Neural cell (in vitro differentiated cells): ENCODE data around the gene FOCAD. TPM values are rescaled to one million over a fixed set of nuclear protein-coding genes. Genes with fewer than 3 reads are reported as not detected.

Experiments
- H2AFZ ChIP-seq: fragments of 200-600, 300-800 bp; sonication (generic), shearing (Covaris generic); 2 replicates; pipeline ENCODE4 v1.6.0; 2014; ENCODE audit warnings: low read depth, mild to moderate bottlenecking, antibody characterized with exemption, low read length, moderate library complexity
- H3F3A ChIP-seq: fragments of 200-600 bp; shearing (Covaris generic); 2 replicates; pipeline ENCODE4 v1.6.1; 2016; ENCODE audit warnings: mild to moderate bottlenecking, moderate library complexity, mixed read lengths, antibody characterized with exemption, low read length; ENCODE audit not compliant: insufficient read depth, poor library complexity, severe bottlenecking
- H3K27ac ChIP-seq: fragments of 200-600, 300-800 bp; sonication (generic), shearing (Covaris generic); 2 replicates; pipeline ENCODE4 v1.5.1; 2014; ENCODE audit warnings: mild to moderate bottlenecking, low read length, moderate library complexity
- H3K27me3 ChIP-seq: fragments of 300-800, 200-600 bp; sonication (generic), shearing (Covaris generic); 2 replicates; pipeline ENCODE4 v1.6.0; 2014; ENCODE audit warnings: mild to moderate bottlenecking, low read depth, low read length, moderate library complexity; ENCODE audit not compliant: insufficient read depth
- H3K36me3 ChIP-seq: fragments of 300-800, 200-600 bp; sonication (generic), shearing (Covaris generic); 2 replicates; pipeline ENCODE4 v1.5.1; 2014; ENCODE audit warnings: mild to moderate bottlenecking, antibody characterized with exemption, low read length, moderate library complexity; ENCODE audit not compliant: insufficient read depth
- H3K4me2 ChIP-seq: fragments of 300-800, 200-600 bp; sonication (generic), shearing (Covaris generic); 2 replicates; pipeline ENCODE4 v1.6.0; 2014; ENCODE audit warnings: mild to moderate bottlenecking, low read length
- H3K4me3 ChIP-seq: fragments of 300-800, 200-600 bp; sonication (generic), shearing (Covaris generic); 2 replicates; pipeline ENCODE4 v1.5.1; 2014; ENCODE audit warnings: mild to moderate bottlenecking, low read length, moderate library complexity
- H3K79me2 ChIP-seq: fragments of 200-600 bp; shearing (Covaris generic); replicated peaks from 2 replicates; pipeline ENCODE4 v1.6.0; 2014; ENCODE audit warnings: mild to moderate bottlenecking, low read length, moderate library complexity; ENCODE audit not compliant: insufficient read depth
- H3K9ac ChIP-seq: fragments of 300-800, 200-600 bp; sonication (generic), shearing (Covaris generic); 2 replicates; pipeline ENCODE4 v1.6.1; 2016; ENCODE audit warnings: mild to moderate bottlenecking, low read length, mixed read lengths
- H3K9me2 ChIP-seq: fragments of 200-600 bp; shearing (Covaris generic); 2 replicates; pipeline ENCODE4 v1.6.1; 2016; ENCODE audit warnings: mild to moderate bottlenecking, low read length, mixed read lengths; ENCODE audit not compliant: insufficient read depth
- H3K9me3 ChIP-seq: fragments of 200-600, 300-800 bp; sonication (generic), shearing (Covaris generic); 2 replicates; pipeline ENCODE4 v1.6.1; 2016; ENCODE audit warnings: mild to moderate bottlenecking, mixed run types, low read length, moderate library complexity, mixed read lengths
- H4K20me1 ChIP-seq: fragments of 200-600 bp; shearing (Covaris generic); 2 replicates; pipeline ENCODE4 v1.6.1; 2016; ENCODE audit warnings: mild to moderate bottlenecking, mixed run types; ENCODE audit not compliant: insufficient read depth
- CTCF ChIP-seq: fragments of 450-650 bp; IDR thresholded peaks from 2 replicates; pipeline ENCODE4 v1.5.1; 2014; ENCODE audit warnings: antibody characterized with exemption, mild to moderate bottlenecking, moderate library complexity; ENCODE audit not compliant: poor library complexity, severe bottlenecking
- EP300 ChIP-seq: fragments of 450-650 bp; conservative IDR thresholded peaks from 2 replicates; pipeline ENCODE4 v1.6.1; 2014; ENCODE audit warnings: antibody characterized with exemption, mild to moderate bottlenecking, moderate library complexity; ENCODE audit not compliant: poor library complexity, severe bottlenecking
- EZH2 ChIP-seq: fragments of 200-600, 300-800 bp; shearing (Covaris generic), sonication (generic); IDR thresholded peaks from 2 replicates; pipeline ENCODE4 v1.6.1; 2014; ENCODE audit warnings: antibody characterized with exemption, low read length, borderline replicate concordance, mild to moderate bottlenecking; ENCODE audit not compliant: insufficient read depth, poor library complexity, severe bottlenecking
- MXI1 ChIP-seq: fragments of 450-650 bp; conservative IDR thresholded peaks from 2 replicates; pipeline ENCODE4 v1.6.1; 2014; ENCODE audit warnings: antibody characterized with exemption, mild to moderate bottlenecking; ENCODE audit not compliant: poor library complexity, severe bottlenecking
- POLR2AphosphoS5 ChIP-seq: IDR thresholded peaks from 2 replicates; pipeline ENCODE4 v1.6.1; 2012
- RAD21 ChIP-seq: fragments of 450-650 bp; conservative IDR thresholded peaks from 2 replicates; pipeline ENCODE4 v1.6.1; 2014; ENCODE audit warnings: antibody characterized with exemption, mild to moderate bottlenecking, moderate library complexity
- REST ChIP-seq: IDR thresholded peaks from 2 replicates; pipeline ENCODE4 v1.6.1; 2012; ENCODE audit warnings: borderline replicate concordance
- SMC3 ChIP-seq: fragments of 450-650 bp; conservative IDR thresholded peaks from 2 replicates; pipeline ENCODE4 v1.6.1; 2014; ENCODE audit warnings: antibody characterized with exemption, mild to moderate bottlenecking, moderate library complexity; ENCODE audit not compliant: poor library complexity
- TAF1 ChIP-seq: IDR thresholded peaks from 2 replicates; pipeline ENCODE4 v1.6.1; 2012; ENCODE audit warnings: low read depth
- polyA plus RNA-seq: library from polyadenylated mRNA; depleted of rRNA; stranded (reverse); fragments of >200 nt; gene quantifications from 2 replicates; pipeline ENCODE4 v1.2.3, GENCODE V29; 2014

FOCAD gene
- polyA plus RNA-seq, 1 donor from 2014 or later = 23.5 TPM

GRCh38 chr9:20994486-20994885, 310.4 kb downstream of the FOCAD start:
- Histone ChIP-seq H3K9me3 (no peaks in the 10 kb centered on the region), H4K20me1 (no peaks in the 10 kb centered on the region), H3K4me2 (no peak overlapping the region), H3K27me3 (no peaks in the 10 kb centered on the region), H3K4me3 (no peak overlapping the region), H2AFZ (no peak overlapping the region), H3K9me2 (no peaks in the 10 kb centered on the region), H3K27ac (no peak overlapping the region), H3K36me3 (peaks cover 11% of the 10 kb centered on the region), H3K79me2 (no peaks in the 10 kb centered on the region), H3F3A (no peaks in the 10 kb centered on the region), H3K9ac (no peak overlapping the region)
- no peak for TF ChIP-seq CTCF
- no peak for TF ChIP-seq TAF1
- TF ChIP-seq REST = no peak
- no peak for TF ChIP-seq SMC3
- no peak for TF ChIP-seq POLR2AphosphoS5
- no peak for TF ChIP-seq RAD21
- TF ChIP-seq MXI1 = no peak
- TF ChIP-seq EP300 = no peak
- TF ChIP-seq EZH2 = no peak

- no peaks in the 10 kb centered on the region for H3K9me3 ChIP-seq
- H3F3A ChIP-seq = no peaks in the 10 kb centered on the region
- no peaks in the 10 kb centered on the region for H3K9me2 ChIP-seq
- no peaks in the 10 kb centered on the region for H4K20me1 ChIP-seq
- no peak overlapping the region for H3K4me3 ChIP-seq
- H3K4me2 ChIP-seq = no peak overlapping the region
- TF ChIP-seq CTCF (no peak), MXI1 (no peak), REST (no peak), EZH2 (no peak), EP300 (no peak), RAD21 (no peak), TAF1 (no peak), POLR2AphosphoS5 (no peak), SMC3 (no peak)
- H2AFZ ChIP-seq = no peak overlapping the region
- H3K36me3 ChIP-seq = peaks cover 4% of the 10 kb centered on the region
- H3K79me2 ChIP-seq = no peaks in the 10 kb centered on the region
- H3K9ac ChIP-seq = no peak overlapping the region
- no peak overlapping the region for H3K27ac ChIP-seq
- H3K27me3 ChIP-seq = no peaks in the 10 kb centered on the region
These were observed 311.6 kb downstream of the FOCAD start for GRCh38 chr9:20995616-20996015.
